NK-92 (cell line): ENCODE data around the gene CLDN20.

Experiments used
- DNase-seq: peaks from one replicate; lab custom pipeline; 2025; ENCODE audit not compliant: unreplicated experiment; lab: John Stamatoyannopoulos, UW

Gene CLDN20

DNA sequence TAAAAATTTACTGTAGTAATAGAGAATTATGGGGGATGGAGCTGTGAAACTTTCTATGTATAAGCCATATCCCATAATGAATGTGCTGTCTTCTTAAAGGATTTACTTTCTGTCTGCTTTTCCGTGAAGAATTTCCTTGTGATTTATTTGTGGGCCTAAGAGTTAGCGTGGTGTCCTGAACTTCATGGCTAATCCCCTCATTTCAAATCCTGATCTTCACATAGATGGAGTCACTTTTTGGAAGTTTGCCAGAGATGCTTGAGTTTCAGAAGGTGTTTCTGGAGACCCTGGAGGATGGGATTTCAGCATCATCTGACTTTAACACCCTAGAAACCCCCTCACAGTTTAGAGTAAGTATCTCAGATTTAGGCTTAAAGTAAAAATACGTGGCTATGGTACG, 19.4 kb upstream of the CLDN20 start:
- DNase-seq = no peak

DNA sequence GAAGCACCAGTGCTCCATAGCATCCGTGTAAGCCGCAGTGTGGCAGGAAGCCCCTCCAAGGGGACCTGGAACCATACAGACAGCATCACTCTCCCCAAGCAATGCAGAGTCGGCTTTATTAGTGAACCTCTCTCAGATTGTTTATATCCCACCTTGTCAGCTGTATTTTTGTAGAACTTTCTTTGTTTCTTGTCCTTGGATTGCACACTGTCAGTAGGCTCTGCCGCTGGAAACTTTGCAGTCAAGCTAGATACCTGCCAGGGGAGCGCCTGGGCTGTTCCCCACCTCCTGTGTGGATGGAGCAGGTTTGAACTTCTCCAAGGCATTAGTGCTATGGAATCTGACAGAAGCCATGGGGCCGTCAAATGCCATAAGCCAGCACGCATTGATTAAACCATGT, 18.6 kb upstream of the CLDN20 start:
- DNase-seq = no peak

DNA sequence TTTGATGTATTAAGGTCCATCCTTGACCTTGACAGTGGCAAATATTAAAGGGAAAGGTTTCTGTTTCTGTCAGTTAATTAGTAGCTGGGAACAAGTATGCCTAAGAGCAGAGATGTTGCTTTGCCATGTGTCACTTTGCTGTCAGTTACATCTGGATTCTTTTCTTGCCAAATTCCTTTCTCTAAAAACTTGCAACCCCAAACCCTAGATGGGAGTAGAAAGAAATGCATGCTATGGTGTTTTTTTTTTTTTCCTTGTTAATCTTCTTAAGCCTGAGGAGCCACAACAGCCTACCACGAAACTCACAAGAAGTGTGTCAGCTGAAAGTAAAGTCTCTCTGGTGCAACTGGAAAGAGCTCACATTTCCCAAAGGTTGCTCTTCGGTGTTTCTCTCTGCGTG, 18.0 kb upstream of the CLDN20 start:
- DNase-seq = no peak

DNA sequence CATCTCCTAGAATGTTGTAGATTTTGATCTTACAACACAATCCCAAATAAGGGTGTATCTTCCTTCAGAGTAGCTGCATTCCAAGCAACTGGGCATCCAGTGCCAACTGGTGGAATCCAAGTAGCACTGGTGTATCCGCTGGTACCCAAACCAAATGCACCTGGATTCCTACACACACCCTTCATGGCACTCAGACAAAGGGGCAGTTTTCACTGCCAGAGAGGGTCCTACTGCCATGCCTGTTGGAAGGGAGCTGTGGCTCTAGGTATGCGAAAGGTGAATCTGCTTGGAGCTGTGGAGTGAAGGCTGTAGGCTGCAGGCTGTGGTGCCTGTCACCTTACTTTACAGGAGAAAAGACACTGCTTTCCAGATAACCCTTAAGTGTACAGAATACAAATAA, 17.0 kb upstream of the CLDN20 start:
- DNase-seq = no peak

DNA sequence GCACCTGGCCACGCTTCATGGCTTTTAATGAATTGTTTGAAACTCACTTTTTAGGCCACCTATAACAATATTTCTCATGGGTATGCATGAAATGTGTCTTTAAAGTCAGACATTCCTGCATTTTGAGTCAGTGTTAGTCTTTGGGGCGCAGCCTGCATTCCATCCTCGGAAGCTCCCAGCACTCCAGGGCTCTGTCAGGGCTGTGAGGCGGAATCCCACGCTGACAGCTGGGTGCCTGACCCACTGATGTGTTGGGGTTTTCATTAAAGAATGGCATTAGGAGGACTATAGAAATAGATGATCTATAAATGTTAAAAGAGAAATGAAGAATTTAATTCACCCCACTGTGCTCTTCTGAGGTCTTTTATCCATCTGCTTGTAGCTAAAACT, 16.2 kb upstream of the CLDN20 start:
- no peak for DNase-seq

DNA sequence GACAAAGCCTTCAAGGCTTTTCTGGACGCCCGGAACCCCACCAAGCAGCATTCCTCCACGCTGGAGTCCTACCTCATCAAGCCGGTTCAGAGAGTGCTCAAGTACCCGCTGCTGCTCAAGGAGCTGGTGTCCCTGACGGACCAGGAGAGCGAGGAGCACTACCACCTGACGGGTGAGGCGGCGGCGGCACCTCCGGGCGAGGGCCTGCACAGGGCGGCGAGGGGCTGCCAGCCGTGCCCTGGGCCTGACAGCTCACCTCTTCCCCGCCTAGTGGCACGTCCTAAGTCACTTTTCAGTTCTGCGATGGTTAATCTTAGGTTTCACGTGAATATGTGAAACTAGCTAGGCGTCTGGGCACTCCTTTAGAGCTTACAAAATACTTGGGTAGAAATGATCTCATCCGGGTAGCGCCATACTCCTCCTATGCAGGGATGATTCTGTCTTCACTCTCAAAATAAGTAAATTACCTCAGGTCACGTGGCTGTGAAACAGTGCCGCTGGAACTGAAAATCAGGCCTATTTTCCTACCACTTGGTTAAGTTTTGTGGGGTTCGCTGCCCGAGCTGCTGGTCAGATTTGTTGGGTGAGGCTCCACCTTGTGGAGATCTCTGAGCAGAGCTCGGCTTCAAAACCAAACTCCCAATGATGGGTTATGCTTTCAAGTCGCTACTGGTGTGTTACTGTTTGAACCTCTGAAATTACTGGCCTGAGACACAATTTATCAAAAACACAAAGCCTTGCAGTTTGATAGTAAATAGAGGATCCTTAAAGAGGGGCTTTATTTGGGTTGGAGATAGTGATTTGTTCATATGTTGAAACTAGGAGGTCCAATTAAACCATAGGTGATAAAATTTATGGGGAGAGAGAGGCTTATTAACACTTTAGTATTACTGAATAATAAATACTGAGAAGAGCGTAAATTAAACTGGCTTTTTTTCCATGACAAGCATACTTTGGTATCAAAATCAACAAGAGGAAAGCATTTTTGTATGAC, 15.5 kb upstream of the CLDN20 start:
- DNase-seq = no peak

DNA sequence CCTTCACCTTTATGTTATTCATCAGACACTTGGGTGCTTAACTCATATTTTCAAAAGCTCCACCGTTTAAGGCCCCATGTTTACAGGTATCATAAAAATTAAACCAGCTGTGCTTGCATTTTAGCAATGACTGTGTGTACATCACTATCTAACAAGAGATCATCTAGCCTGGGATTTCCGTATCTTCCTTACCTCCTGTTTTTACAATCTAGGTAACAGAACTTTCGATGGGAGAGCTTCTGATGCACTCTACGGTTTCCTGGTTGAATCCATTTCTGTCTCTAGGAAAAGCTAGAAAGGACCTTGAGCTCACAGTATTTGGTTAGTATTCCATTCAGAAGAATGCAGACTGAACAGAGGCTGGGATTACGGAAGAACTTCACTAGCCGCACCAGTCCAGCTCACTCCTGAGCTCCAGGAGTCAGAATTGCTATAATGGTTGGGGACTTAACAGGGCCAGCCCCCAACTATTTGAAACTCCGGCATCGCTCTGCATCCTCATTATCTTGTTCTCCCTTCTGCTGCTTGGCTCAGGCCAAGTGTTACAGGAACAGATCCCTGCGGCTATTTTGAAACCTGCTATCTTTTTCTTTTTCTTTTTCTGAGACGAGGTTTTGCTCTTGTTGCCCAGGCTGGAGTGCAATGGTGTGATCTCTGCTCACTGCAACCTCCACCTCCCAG, 13.0 kb upstream of the CLDN20 start:
- DNase-seq = no peak

DNA sequence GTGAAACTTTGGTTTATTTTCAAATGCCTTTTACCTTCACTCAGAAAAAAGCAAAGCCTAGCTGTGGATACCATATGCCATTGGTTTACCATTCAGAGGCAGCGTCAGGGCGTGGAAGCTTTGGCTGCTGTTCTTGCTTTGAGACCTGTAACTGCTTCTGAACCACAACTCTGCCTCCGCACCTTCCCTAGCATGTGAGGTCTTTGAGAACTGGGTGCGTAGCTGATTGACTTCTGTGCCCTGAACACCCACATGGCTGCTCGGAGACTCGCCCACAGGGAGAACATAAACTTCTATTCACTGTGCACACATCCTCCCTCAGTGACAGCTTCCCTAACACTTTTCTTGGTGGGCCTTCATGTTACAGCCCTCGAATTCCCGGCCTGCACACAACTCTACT, 11.2 kb upstream of the CLDN20 start:
- no peak for DNase-seq

DNA sequence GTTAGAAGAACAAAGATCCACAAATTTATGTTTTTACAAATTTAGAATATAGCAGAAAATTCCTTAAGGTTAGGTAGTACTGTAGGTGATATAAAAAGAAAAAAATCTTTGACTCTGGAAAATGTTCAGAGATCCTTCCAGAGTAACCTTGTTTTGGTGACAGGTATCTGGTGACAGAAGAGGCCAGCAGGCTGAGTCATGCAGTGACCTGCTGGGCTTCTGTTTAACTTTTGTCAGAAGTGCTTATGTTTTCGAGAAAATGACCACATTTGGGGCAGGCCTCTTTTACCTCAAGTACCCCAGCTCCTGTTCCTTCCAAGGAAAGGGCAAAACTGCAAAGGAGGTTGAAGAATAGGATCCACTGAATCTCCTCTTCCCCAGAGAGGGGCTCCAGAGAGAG, 10.5 kb upstream of the CLDN20 start:
- DNase-seq = no peak

DNA sequence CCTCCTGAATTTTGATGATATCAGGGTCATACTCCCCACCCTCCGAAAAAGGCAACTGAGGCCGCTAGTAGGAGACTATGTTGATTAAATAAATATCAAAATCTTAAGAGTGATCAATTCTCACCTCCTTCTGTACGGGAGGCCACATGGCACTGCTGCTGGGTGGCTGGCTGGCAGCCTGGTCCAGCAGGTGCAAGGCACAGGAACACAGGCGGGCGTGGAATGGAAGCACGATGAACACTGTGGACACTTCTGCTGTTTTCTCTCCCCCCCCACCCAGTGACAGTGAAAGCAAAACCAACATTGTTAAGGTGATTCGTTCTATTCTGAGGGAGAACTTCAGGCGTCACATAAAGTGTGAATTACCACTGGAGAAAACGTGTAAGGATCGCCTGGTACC, 9.7 kb upstream of the CLDN20 start:
- DNase-seq = no peak

DNA sequence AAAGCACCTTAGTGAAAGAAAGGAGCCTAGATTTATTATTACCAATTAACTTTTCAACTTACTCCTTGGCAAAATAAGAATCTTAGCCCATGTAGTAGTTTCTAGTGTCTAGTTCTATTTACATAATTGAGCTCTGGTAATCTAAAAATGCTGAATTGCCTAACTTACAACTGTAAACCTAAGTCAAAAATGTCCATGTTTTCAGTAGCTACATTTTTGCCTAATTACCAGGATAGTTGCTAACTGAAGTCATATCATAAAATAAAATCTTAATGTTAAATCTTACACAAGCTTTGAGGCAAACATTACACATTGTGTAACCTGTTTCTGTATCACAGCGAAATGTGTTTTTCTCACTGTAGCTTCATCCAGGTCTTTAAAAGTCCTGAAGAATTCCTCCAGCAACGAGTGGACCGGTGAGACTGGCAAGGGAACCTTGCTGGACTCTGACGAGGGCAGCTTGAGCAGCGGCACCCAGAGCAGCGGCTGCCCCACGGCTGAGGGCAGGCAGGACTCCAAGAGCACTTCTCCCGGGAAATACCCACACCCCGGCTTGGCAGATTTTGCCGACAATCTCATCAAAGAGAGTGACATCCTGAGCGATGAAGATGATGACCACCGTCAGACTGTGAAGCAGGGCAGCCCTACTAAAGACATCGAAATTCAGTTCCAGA, 7.6 kb upstream of the CLDN20 start:
- DNase-seq = no peak

DNA sequence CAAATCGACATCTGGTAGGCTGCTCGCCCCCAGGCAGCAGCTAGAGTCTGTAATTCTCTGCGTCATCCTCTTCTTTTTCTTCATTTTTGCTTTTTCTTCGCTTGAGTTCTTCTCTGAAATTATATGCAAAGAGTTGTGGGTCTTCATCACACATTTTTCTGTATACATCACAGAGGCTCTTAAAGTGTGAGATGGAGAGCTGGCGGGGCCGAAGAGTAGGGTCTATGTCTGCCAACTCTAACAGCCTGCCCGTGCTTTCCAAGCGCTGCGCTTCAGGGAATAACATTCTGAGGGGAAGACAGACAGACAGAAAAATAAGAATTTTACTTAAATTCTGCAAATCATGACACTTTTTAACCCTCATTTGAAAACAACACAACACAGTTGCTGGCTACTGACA, 6.0 kb upstream of the CLDN20 start:
- DNase-seq = no peak

DNA sequence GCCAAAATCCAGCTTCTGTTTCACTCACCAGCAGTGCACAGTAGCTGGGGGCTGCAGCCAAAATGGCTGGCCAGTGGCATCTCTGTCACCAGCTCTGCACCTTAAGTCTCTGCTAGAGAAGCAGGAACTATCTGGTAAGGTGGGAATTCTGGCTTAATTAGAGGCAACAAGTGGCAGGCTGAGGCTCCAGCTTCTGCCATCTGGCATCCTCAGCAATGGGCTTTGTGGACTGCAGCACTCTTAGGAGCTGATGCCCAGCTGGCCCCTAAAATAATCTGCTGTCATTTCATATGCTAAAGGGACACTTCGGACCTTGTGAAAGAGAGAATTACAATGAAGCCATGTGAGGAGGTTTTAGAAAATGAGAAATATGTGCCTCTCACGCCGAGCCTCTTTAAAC, 4.6 kb upstream of the CLDN20 start:
- DNase-seq = no peak

DNA sequence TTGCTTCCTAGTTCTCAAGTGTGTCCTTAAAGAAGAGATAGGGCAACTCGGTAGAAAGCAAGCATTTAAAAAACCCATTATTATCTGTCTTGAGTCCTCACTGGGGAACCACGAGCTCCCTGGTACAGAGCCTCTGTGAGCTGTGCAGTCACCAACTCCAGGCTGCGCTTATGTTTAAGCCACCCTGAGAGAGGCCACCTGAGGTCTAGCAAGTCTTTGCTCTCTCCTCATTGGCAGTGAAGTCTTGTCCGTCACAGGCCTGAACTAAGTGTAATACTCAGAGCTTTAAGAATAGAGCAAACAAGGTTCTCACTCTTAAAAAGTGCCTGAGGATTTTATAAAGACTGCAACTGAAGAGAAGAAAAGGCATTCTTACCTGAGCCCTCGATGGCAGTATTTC, 3.9 kb upstream of the CLDN20 start:
- DNase-seq = no peak

DNA sequence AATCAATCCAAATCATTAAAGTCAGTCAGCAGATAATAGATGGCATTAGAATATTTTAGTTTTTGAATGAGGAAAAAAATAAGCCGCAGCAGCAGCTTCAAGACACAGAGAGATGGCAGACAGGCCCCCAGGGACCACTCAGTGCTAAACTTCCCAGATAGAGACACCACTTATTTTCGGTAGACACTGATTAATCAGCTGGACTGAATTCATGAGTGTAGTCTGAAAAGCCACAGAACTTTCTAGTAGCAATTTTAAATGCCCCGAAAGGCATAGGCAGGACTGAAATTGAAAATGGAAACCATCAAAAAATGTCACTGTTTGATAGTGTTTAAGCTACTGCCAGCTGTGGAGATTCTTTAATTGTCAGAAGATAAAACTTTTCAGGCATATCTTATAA, 3.1 kb upstream of the CLDN20 start:
- DNase-seq = no peak

DNA sequence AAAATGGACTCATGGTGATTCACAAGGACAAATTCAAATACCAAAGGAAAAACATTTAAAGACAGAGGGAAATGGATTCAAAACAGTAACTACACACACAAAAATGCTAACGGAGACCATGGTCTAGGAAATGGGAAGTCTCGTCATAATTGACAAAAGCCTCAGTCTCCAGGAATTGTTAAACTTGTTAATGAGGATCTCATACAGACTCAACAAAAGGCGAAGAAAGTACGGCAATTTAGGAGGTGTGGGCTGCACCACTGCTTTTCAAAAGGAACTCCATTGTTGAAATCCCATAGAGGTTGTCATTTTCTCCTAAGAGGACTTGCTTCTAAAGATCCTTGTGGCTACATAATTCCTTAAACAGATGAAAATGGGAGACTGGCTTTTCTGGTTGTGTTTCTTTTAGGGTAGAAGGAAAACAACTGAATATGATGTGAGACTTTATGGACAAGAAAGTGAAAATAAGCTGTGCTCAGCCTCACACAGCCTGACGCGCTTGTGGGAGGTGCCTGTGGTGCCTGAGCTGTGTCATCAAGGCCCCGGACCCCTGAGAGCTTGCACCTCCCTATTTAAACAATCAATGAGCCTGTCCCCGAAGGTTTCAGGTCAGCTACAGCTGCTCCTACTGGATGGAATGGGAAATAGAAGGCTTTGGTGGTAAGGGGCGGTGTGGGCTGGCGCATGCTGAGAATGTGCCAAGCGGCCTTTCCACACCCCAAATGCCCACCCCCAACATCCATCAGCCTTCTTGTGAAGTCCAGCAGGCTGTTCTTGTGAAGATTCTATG, 2.5 kb upstream of the CLDN20 start:
- DNase-seq = no peak

DNA sequence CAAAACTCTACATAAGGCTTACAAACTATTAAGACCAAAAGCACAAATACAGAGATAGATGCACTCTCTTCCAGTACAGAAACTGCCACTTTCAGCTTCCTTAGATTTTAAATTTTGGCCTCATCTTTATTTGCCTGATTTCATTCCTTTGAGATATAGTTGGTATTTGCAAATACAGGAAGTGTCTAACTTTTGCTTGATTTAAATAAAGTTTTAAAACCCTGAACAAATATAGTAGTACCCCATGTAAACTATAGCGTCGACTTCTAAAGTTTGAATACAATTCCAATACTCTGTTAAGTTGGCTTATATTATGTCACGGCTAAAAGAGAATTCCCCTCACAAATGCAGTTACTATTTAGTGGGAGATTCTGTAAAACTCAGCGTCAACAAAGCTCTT, 1.2 kb upstream of the CLDN20 start:
- DNase-seq = no peak

DNA sequence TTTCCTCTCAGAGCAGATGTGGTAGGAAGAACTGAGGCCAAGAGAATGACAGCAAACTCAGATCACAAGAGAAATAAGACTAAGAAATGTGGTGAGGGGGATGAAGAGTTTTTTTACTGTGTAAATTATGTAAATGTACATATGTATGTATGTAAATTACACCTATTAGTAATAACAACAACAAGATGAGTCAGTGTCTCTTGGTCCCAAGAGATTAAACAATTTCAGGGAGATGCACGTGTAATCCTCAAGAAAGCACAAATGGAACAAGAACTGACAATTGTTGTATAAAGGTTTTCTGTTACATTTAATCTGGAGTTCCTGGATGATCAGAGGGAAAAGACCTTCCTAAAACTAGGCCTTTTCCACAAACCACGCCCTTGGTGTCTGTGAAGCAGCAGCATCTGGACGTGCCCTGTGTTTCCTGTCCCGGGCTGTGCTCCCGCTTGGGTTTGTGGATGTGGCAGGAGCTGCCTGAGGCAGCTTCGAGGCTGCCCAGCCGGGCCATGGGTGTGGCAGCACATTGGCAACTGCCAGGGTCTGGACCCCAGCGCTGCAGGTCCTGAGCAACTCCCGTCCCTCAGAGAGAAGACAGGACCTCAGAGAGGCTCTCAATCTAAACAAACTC, 994 bp downstream of the CLDN20 start:
- DNase-seq = no peak

DNA sequence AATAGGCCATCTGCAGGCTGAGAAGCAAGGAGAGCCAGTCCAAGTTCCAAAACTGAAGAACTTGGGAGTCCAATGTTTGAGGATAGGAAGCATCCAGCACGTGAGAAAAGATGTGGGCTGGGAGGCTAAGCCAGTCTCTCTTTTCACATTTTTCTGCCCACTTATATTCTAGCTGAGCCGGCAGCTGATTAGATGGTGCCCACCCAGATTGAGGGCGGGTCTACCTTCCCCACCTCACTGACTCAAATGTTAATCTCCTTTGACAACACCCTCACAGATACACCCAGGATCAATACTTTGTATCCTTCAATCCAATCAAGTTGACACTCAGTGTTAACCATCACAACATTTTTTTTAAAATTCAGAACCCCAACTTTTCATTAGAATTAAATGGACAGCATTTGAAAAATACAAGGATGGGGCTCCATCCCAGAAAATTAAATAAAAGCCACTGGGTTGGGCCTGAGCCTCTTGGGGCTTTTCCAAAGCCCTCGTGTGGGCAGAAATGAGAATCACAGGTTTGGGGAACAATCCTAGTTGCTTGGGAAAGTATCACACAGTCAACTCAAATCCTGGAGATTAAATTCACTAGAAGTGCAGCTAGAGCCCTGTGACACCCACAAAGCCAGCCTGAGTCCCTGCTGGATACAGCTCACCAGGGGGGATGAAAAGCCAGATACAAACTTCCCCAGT, 2.2 kb downstream of the CLDN20 start:
- no peak for DNase-seq

DNA sequence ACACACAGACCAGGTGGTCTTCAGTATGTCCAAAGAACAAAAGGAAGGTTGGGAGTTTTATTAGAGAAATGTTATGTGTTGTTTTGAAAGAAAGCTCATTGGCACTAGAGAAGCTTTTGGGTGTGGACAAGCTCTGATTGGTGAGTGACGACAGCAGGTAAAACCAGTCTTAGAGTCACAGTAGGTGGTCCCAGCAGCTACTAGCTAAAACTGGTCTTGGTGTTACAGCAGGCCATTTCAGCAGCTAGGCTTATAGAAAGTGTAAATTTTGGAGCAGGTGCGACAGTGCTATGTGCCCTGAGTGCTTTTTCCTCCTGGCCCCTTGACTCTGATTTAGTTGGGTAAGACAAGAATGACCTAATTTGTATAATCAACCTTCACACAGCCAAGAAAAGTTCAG, 3.6 kb downstream of the CLDN20 start:
- no peak for DNase-seq
